ENCODE data around the gene PPARD.

The PPARD gene

DNA sequence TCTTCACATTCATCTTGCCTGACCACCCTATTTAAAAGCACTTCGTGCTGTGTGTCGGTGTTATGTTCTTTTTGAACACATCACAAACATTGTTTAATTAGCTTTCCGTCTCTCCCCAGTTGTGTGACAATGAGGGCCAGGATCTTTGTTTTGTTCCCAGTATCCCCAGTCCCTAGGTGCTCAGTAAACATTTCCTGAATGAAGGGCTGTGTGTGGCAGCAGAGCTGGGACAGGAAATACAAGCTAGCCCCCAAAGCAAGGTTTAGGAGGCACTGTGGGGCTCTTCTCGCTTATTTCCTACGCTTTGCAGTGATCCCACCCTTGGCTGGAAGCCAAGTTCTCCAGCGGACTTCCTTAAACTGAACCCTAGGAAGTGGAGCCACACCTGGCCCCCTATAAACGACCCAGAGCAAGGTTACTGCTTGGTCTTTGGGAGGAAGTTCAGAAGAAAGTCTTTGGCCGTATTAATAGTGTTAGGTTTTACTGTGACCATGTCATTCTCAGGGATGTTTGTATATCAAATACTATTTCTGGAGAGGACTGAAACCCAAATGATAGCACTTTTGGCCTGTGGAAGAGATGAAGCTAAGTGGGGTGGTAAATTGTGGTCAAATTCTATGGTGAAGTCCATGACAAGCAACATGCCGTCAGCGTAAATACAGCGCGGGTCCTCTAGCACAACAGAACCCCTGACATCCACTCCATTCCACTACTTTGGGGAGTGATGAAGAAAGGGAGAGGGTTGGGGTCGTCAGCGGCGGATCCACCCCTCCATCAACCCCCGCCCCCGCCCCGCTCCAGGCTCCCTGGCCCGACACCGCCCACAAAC, 109.2 kb downstream of the PPARD start:
- DNase-seq (ENCODE audit: low read depth) = no peak
- peak overlapping the region; percentile 68 for H3K4me3 ChIP-seq (ENCODE audit: low read depth, low read length)

DNA sequence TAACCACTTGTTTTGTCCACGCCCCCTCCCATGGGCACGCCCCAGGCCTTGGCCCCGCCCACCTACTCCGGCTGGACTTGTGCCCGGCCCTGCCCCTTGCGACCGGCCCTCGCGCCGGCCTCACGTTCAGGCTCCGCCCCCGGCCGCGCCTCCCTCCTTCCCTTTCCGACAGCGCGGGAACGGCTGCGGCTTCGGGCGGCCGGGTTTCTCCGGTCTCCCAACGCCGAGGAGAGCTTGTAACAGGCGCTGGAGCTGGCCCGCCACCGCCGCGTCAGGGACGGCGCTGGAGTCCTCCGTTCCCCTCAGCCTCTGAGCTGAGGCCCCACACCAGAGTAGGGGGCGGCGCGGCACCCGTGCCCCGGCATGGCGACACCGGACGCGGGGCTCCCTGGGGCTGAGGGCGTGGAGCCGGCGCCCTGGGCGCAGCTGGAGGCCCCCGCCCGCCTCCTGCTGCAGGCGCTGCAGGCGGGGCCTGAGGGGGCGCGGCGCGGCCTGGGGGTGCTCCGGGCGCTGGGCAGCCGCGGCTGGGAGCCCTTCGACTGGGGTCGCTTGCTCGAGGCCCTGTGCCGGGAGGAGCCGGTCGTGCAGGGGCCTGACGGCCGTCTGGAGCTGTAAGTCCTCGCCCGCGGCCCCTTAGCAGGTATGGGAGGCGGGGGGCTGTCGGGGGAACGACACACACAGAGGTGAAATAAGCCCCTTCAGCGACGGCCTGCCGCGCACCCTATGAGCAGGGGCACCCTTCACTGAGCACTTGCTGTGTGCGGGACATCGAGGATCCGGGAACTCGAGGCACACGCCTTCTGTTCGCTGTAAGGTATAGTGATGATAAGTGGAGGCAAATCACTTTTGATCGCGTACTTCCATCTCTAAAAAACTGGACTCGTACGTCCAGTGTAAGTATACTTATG, 110.1 kb downstream of the PPARD start, which contains the start of gene FANCE:
Gene FANCE (plus strand): TSS at position 156 of the 908 bp plus-strand sequence. CDS start 208 bp downstream, at position 364.
- peak; percentile 73 for DNase-seq (ENCODE audit: low read depth)
- peak within 1 kb of the TSS; percentile 68 for H3K4me3 ChIP-seq (ENCODE audit: low read depth, low read length)

DNA sequence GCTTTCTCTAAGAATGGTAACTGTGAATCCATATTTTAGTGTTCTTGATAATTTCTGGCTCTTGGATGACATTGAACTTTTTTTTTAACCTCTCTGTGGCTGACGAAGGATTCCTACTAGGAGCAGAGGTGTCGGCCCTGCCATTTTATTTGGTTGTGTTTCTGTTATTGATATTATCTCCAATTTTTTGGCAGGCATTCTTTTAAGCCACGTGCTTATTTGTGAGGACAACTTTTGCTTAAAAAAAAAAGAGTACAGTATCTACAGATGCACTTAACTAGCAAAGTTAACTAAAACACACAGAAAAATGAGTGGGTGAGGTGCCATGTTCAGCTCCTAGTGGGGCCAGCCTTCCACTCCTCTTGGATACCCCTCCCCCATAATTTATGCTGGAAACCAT, 110.9 kb downstream of the PPARD start:
- DNase-seq (ENCODE audit: low read depth) = no peak
- peak overlapping the region; percentile 68 for H3K4me3 ChIP-seq (ENCODE audit: low read depth, low read length)

DNA sequence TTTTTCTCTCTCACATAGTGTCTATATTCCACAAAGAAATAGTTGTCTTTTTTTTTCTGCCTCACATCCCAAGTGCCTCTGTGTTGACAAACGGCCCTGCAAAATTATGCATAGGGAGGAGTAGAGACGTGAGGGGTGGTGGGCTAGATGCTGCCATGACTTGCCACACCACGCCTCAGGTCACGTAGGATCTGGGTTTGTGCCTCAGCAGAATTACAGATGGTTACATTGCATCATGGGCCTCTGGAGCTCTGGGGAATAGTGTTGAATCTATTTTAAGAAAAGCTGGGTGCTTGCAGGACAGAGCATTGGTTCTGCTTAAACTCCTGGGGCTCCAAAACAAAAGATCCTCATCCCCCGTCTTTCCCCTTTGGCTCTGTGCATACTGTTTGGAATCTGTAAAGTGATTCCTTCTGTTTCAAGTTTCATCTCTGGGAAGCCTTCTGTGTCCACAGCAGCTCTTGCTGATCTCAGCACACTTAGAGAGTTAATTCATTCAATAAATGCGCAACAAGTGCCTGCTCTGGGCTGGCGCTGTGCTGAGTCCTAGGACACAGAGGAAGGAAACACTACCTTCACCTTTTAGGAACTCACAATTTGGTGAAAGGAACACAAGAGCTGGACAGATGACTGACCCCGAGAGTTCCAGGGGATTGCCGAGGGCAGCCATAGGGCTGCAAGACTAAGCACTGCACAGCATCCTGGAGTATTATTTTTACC, 112.2 kb downstream of the PPARD start:
- no peak for DNase-seq (ENCODE audit: low read depth)
- no peak overlapping the region for H3K4me3 ChIP-seq (ENCODE audit: low read depth, low read length)

DNA sequence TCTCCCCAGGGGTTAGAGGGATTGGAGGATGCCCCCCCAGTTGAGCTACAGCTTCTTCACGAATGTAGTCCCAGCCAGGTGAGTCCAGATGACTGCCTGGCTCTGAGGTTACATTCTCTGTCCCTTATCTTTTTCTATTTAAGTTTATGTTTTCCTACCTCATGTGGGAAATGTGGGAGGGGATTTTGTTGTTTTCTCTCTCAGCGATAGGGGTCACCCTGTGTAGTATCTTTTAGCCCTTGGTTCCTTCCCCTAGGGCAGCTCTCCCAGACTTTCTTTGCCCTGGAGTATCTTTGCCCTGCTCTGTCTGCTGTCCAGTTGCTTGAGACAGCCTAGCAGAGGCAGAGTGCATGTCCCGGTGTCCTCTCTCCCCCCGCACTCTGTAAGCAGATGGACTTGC, 115.5 kb downstream of the PPARD start:
- no peak for DNase-seq (ENCODE audit: low read depth)
- no peak overlapping the region for H3K4me3 ChIP-seq (ENCODE audit: low read depth, low read length)

DNA sequence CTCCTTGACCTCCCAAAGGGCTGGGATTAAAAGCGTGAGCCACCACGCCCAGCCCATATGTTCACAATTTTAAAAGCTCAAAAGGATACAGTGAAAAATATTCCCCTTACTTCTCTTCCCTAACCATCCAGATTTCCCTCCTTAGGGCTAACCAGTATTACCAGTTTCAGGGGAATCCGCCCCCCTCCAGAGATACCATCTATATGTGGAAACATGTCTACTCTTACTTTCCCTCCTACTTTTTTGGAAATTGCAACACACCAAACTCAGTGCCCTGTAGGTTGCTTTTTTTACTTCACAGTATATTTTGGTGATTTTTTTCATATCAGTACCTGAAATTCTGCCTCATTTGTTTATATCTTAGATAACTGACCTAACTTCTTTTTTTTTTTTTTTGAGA, 118.9 kb downstream of the PPARD start:
- no peak overlapping the region for H3K4me3 ChIP-seq (ENCODE audit: low read depth, low read length)
- DNase-seq (ENCODE audit: low read depth) = no peak

DNA sequence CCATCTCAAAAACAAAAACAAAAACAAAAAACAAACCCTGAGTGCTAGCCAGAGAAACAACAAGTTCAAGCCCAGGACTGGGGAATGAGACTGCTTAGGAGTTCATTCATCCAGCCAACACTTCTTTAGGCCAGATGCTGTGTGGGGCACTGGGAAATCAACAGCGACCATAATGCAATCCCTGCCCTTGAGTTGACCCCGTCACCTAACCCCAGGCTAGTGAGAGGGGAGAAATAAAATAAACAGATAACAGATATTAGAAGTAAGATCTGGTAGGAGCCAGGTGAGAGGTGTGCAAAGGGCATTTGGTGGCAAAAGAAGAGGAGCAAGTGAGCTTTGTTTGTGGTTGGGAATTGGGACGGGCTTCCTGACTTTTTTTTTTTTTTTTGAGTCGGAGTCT, 120.9 kb downstream of the PPARD start:
- H3K4me3 ChIP-seq (ENCODE audit: low read depth, low read length) = no peak overlapping the region
- DNase-seq (ENCODE audit: low read depth) = no peak

DNA sequence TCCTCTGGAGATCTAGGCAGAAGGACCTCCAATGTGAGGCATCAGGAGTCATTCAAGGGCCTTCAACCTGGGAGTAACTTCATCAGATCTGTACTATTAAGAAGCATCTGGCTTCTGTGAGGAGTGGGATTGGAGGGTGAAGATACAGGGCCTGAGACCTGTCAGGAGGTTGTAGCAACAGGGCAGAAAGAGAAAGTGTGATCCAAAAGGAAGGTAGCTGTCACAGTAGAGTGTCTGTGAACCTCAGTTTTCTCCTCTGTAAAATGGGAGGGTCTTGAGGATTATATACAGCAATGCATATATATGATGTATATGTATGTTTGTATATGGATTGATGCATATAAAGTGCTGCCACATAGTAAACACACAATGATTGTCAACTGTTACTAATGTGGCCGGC, 123.3 kb downstream of the PPARD start:
- DNase-seq (ENCODE audit: low read depth) = no peak
- no peak overlapping the region for H3K4me3 ChIP-seq (ENCODE audit: low read depth, low read length)

DNA sequence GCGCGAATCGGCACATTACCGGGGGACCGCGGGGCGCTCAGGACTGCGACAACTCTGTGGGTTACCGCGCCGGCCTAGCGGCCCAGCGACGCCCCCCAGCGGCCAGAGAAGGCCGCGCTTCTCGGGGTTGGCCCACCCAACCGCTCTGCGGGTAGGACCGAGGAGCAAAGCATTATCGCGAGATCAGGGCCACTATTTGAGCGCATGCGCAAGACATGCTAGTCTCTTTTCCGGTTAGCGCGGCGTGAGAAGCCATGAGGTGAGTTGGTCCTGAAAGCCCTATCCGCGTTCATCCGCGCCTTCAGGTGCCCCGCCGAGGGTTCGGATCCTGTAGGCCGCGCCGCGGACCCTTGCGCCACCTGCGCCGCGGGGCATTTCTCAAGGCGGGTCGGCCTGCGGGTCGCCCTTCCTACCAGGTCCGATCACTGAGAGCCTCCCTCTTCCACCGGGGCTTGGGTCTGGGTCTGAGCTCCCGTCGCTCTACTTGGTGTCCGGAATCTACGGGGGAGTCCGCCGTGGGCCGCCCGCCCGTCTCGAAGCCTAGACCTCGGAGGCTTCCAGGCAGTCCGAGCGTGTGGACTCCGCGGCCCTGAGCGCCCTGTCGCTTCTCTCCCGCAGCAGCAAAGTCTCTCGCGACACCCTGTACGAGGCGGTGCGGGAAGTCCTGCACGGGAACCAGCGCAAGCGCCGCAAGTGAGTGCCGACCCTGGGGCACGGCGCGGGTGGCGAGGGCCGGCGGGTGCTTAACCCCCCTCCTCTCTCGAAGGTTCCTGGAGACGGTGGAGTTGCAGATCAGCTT, 126.0 kb downstream of the PPARD start, which contains the start of gene RPL10A:
Gene RPL10A (plus strand): TSS at position 221 of the 799 bp plus-strand sequence. CDS start 34 bp downstream, at position 255.
- peak within 1 kb of the TSS; percentile 80 for H3K4me3 ChIP-seq (ENCODE audit: low read depth, low read length)
- DNase-seq (ENCODE audit: low read depth) = peak; percentile 84

DNA sequence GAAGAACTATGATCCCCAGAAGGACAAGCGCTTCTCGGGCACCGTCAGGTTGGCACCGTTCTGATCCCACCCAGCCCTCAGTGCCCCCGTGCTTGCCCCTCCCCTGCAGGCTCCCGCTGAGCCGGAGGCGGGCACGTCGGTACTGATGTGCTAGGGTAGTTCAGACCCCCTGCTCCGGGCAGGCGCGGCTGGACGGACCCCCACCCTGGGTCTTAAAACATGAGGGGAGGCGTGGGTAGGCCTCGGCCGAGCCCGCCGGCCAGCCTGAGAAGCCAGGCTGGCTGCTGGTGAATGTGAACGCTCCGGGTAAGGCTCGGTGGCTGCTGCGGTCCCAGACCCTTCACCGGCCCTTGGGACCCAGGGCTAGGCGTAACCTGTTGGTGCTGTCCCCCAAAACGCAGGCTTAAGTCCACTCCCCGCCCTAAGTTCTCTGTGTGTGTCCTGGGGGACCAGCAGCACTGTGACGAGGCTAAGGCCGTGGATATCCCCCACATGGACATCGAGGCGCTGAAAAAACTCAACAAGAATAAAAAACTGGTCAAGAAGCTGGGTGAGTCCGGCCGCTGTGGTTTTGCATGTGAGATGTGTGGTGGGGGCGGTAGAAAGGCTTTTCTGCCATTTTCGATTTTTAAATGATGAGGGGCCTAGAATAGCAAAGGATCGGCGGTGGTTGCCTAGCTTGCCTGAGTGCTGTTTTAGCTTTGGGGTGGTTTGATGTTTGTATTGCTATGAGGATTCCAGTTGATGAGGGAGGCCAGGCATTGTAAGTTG, 126.8 kb downstream of the PPARD start:
- no peak for DNase-seq (ENCODE audit: low read depth)
- peak overlapping the region; percentile 80 for H3K4me3 ChIP-seq (ENCODE audit: low read depth, low read length)

DNA sequence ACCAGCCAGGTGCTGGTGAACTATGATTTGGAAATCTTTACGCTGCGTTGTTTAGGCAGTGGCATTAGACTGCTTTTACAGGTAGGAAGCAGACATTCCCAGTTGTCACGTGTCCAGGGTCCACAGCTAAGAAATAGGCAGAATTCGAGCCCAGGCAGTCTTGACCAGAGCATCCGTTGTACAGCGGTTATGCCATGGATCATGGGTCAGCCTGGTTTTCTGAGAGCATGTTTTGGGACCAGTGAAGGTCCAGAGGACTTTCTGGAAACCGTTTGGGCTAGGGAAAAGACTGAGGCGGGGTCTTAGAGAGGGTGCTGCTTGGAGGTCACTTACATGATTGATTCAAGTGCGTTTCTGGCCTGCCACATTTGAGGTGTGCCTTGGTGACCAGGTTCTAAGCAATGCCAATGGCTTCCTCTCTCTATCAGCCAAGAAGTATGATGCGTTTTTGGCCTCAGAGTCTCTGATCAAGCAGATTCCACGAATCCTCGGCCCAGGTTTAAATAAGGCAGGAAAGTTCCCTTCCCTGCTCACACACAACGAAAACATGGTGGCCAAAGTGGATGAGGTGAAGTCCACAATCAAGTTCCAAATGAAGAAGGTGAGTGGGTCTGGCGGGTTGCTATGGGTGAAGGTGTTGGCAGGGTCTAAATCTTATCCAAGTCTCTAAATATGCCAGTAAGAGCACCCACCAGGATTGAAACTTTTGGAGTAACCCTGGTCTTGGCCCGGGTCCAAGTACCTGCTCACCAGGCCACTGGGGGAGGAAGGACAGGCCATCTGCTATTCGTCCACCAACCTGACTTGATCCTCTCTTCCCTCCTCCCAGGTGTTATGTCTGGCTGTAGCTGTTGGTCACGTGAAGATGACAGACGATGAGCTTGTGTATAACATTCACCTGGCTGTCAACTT, 127.6 kb downstream of the PPARD start:
- no peak for DNase-seq (ENCODE audit: low read depth)
- peak overlapping the region; percentile 80 for H3K4me3 ChIP-seq (ENCODE audit: low read depth, low read length)

DNA sequence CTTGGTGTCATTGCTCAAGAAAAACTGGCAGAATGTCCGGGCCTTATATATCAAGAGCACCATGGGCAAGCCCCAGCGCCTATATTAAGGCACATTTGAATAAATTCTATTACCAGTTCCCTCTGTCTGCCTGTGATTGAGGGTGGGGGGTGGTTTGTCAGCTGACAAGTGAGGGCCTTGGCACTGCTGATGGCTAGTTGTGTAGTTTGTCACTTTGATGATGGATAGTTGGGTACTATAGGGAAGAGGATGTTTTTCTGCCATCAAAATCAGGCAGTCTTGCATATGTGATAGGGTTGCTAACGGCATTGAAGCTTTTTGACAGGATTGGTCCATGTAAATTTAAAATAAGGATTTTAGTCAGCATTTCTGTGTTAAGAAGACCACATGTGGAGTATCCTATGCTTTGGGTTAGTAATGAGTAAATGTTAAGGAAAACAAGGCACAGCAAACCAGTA, 128.3 kb downstream of the PPARD start:
- DNase-seq (ENCODE audit: low read depth) = no peak
- H3K4me3 ChIP-seq (ENCODE audit: low read depth, low read length) = peak overlapping the region; percentile 80

DNA sequence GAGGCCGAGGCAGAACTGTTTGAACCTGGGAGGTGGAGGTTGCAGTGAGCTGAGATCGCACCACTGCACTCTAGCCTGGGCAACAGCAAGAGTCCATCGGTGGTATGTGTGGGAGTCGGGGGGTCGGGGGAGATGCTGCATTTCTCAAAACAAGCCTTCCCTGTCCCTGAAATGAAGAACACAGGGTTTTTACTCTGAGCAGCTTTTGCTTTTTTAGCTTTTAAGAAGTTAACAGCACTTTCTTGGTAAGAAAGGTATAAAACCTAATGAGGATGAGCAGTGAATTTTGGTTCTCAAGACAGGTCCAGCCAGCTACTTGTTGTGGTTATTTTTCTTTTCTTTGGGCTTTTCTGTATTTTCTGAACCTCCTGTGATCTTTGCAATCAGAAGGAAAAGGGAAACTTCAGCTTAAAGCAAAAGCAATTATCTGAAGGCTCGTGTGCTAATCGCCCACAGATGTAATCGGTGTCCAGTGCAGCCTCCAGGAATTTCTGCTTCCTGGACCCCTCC, 129.5 kb downstream of the PPARD start:
- no peak overlapping the region for H3K4me3 ChIP-seq (ENCODE audit: low read depth, low read length)
- no peak for DNase-seq (ENCODE audit: low read depth)

DNA sequence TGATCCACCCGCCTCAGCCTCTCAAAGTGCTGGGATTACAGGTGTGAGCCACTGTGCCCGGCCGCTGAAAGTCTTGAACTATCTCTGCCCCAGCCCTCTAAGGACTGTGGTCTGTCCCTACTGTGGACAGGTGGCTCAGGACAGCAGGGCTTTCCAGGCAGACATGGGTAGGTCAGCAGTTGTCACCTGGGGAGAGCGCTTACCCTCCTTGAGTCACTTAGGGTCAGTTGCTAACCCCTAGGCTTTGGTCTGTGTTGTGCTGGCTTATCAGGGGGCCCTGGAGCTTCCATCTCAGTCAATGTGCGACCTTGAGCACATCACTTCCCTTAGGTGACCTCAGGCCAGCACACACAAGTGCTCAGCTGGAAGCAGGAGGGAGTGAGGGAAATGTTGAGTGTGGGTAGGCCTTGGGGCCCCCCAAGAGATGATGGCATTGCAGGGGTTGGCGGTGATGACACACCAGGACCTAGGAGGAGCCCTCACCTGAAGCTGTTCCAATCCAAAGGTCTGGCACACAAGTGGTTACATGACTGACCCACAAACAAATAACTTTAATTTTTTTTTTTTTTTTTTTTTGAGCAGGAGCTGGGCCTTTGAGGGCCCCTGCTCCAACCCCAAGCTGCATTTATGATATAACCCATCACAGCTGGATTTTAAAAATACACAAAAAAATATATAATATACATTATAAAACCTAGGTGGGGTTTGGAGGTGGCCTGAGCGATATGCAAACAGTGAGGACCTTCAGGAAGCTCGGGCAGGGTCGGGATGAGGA, 130.9 kb downstream of the PPARD start:
- DNase-seq (ENCODE audit: low read depth) = no peak
- no peak overlapping the region for H3K4me3 ChIP-seq (ENCODE audit: low read depth, low read length)

DNA sequence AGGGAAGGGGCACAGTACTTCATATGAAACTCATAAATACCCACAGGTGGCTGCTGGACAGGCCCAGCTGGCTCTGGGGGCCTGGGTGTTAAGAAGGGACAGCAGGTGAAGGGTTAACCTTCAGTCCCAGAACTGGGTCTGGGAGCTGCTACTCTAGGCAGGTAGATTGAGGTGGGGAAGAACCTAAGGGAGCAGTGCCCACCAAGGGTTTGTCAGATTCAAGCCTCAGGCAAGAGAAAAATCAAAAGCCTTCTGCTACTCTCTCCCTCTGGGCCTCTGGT, 131.4 kb downstream of the PPARD start:
- H3K4me3 ChIP-seq (ENCODE audit: low read depth, low read length) = no peak overlapping the region
- DNase-seq (ENCODE audit: low read depth) = no peak

DNA sequence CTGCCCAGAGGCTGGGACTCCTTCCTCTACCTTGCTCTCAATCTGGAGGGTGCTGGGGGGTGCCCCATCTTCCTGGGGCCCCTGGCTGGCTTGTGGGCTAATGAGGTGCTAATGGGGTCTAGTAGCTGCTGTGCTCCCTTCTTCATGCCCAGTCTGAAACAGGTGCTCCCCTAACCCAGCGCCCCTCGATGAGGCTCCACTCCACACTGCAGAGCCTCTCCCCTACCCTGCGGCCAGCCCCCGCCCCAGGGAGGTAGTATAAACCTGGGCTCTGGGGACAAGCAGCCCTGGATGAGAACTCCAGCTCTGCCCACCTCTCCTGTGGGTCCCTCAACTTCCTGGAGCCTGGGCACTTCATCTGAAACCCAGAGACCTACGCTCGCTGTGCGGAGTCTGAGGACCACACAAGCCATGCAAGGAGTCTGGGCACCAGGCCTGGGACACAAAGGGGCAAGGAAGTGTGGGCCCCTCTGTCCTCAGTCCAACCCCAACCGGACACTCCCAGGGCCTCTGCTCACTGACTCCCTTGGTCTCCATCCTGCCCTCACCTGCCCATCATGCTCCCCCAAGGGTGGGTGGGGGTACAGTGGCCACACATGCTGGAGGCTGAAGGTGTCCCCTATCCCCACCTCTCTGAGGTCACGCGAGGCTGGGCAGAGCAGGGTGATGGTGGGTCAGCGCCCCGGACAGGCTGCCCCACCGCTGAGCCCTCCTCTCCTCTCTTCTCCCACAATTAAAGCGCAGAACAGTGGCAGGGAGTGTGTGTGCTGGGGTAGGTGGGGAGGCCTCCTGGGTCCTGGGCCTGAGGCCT, 132.0 kb downstream of the PPARD start:
- no peak overlapping the region for H3K4me3 ChIP-seq (ENCODE audit: low read depth, low read length)
- DNase-seq (ENCODE audit: low read depth) = no peak
